GM21390 (cell line): Measurements from ENCODE around the gene SH3GL1.
"Not testable (repeated sequence)": the region's sequence is repeated elsewhere in the genome, so short reads cannot be mapped to it uniquely, and the experiment has no call there.

ENCODE experiments used
- ATAC-seq: cut with Tn5 transposase; IDR thresholded peaks from one replicate; pipeline ENCODE4 v1.9.1; 2021; ENCODE audit not compliant: unreplicated experiment

Gene SH3GL1

DNA sequence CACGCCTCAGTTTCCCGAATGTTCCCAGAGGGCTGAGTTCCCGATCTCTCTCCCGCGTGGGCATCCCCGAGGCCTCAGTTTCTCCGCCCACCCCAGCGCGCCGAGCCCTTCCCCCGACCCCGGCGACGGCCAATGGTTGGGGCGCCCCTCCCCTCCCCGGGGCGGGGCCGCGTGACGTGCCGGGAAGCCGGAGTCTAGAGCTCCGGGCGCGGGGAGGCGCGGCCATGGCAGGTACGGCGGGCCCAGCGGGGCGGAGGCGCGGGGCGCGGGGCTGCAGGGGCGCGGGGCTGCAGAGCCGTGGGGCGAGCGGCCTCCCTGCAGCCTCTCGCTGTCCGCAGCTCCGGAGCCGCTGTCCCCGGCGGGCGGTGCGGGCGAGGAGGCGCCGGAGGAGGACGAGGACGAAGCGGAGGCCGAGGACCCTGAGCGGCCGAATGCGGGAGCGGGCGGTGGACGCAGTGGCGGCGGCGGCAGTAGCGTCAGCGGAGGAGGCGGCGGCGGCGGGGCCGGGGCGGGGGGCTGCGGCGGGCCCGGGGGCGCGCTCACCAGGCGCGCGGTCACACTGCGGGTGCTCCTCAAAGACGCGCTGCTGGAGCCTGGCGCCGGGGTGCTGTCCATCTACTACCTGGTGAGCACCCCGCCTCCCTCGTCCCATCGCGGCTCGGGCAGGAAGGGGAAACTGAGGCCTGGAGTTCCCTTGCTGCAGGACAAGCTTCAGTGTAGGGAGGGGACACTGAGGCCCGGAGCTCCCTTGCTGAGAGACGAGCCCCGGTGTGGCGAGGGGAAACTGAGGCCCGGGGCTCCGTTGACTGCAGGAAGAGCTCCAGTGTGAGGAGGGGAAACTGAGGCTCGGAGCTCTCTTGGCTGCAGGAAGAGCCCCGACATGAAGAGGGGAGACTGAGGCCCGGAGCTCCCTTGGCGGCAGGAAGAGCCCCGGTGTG lies 56.7 kb downstream of the SH3GL1 start, which contains the start of gene MPND:
TSS of gene MPND (plus strand) at position 193 of the 938 bp plus-strand sequence. CDS start at position 225, 32 bp downstream.
- ATAC-seq: peak; percentile 53

DNA sequence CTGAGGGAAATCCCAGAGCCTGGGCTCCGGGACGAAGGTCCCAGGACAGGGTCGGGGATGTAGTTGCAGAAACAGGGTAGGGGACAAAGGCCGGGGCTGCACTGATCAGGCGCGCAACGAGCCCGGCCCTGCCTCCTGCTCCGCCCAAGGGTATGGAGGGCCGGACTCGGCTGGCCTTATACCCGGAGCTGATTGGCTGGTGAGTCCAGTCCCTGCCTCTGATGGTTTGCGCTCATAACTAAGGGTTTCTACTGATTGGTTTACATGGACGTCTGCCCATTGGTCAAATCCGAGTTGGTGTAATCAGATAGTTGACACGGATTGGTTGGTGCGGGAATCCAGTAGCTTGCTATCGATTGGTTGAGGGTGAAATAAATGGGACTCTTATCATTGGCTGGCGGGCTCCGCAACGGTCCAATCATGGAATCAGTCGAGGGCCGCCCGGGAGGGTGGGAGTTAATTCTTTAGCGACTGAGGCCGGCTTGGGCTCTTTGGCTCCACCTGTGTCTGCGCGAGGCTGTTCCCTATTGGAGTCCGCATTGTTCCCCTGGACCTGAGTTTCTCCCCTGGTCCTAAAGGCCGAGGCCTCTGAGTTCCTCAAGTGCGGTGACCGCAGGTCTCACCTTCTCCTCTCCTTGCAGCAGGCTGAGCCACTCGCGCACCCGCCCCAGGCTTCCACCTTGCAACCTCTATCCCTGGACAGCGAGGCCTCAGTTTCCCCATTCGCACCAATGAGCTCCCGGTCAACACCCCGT lies 57.6 kb downstream of the SH3GL1 start:
- ATAC-seq: peak; percentile 76

- ATAC-seq: no peak
Observed at GRCh38 chr19:4342314-4342614, 58.1 kb downstream of the SH3GL1 start.

DNA sequence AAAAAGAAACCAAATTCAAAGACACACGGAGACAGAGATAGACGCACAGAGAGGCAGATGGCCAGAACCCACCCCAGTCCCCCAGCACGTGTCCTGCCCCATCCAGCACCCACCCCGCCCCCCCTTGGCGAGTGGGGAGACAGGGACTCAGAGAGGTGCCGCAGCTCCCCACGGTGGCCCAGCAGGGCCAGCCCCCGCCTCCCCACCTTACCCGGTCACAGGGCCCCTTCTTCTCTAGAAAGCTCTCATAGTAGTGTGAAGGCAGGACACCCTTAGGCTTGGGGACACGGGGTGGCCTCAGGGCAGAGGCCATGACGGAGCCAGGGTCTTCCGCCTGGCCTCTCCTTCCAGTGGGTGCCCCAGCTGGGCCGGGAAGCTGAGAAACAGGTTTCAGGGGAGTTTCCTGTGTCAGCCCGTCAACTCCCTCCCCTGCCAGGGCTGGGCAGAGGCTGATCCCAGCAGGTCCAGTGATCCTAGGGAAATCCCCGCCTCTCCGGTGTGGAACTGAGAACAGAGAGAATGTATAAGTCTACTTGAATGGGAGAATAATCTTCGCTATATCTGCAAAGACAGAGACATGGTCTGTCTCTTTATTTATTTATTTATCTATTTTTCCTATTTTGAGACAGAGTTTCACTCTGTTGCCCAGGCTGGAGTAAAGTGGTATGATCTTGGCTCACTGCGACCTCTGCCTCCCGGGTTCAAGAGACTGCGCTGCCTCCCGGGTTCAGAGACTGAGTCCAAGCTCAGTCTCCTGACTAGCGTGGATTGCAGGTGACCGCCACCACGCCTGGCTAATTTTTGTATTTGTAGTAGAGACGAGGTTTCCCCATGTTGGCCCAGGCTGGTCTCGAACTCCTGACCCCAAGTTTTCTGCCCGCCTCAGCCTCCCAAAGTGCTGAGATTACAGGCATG lies 61.6 kb downstream of the SH3GL1 start, which contains the start of gene STAP2:
TSS of gene STAP2 (minus strand) at position 387 of the 915 bp plus-strand sequence. CDS start at position 313, 74 bp downstream.
- no peak for ATAC-seq

GRCh38 chr19:4337906-4338440 lies 62.4 kb downstream of the SH3GL1 start:
- ATAC-seq: no peak

DNA sequence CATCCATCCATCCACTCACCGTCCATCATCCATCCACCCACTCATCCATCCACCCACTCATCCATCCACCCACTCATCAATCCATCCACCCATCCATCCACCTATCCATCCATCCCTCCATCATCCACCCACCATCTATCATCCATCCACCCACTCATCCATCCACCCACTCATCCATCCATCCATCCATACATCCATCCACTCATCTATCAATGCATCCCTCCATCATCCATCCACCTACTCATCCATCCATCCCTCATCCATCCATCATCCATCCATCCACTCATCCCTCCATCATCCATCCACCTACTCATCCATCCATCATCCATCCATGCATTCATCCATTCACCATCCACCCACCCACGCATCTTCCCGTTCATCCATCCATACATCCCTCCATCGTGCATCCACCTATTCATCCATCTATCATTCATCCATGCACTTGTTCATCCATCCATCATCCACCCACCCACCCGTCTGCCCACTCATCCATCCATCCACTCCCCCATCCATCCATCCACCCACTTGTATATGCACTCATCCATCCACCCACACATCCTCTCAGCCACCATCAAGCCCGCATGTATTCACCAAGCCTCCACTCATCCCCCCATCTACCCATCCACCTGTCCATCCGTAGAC lies 65.3 kb downstream of the SH3GL1 start:
- no peak for ATAC-seq

DNA sequence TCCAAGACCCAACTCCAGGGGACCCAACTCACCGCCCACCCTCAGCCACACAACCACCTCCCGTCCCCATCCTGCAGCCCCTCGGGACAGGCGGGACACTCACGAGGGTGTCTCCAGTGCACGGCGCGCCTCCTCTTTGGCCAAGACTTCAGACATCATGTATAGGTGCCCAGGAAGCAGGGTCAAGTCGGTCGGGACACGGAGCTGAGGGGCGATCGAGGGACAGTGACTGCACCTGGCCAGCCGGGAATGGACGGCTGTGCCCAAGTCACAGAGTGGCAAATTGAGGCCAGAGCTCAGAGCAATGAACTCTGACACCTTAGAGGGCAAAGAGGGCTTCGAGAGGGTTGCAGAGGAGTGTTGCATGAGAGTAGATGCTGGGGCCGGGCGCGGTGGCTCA lies 70.5 kb downstream of the SH3GL1 start:
- ATAC-seq: no peak

DNA sequence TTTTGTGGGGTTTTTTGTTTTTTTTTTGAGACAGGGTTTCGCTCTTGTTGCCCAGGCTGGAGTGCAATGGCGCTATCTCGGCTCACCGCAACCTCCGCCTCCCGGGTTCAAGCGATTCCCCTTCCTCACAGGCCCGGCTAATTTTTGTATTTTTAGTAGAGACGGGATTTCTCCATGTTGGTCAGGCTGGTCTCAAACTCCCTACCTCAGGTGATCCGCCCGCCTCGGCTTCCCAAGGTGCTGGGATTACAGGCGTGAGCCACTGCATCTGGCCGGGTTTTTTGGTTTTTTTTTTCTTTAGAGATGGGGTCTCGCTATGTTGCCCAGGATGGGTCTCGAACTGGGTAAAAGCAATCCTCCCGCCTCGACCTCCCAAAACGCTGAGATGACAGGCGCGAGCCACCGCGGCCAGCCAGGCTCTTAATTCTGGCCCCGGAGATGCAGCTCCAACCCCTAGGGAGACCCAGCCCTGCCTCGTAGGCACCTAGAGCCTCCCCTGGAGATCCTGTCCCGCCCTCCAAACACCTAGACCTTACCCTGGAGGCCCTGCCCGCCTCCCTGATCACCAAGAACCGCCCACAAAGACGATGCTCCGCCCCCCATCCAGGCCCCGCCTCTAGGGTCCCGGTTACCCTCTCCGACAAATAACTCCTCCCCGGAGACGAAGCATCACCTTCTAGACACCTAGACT lies 71.2 kb downstream of the SH3GL1 start:
- ATAC-seq: not testable (repeated sequence)

GRCh38 chr19:4328243-4328990 lies 71.9 kb downstream of the SH3GL1 start:
- ATAC-seq: peak; percentile 79

DNA sequence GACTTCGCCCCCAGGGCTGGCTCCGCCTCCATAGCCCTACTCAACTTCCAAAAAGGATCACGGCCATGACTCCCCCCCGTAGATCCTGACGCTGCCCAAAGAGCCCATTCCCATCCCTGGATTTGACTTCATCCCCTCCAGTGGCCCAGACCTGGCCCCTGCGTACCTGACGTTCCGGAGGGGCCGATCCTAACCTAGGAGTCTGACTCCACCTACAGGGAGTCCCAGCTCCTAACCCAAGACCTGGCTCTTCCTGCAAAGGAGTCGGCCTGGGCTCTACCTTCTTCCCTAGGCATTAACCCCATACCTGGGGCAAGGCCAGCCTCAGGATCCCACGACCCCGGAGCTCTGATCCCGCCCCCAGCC lies 72.5 kb downstream of the SH3GL1 start:
- ATAC-seq: peak; percentile 10

DNA sequence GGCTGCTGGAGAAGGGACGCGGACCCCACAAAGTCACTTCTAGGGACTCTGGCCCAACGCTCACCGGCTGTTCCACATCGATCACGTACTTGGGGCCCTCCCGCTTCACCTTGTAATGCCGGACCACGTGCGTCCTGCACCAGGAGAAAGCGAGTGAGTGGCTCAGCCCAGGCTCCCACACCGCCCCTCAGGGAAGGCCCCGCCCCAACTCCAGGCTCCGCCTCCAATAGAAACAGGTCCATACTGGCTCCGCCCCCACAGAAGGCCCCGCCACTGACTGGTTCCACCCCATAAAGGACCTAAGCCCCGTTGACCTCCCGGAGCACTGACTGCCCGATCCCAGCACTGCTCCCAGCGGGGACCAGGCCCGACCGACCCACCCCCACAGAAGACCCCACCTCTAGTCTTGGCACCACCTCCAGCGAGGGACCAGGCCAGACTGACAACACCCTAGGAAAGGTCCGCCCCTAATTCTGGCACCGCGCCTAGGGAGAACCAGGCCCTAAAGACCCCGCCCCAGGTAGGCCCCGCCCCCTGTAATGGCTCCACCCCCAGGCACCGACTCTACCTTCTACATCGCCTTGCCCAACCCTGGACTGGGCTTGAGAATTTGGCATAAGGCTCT lies 73.0 kb downstream of the SH3GL1 start:
- no peak for ATAC-seq

GRCh38 chr19:4326837-4327251 lies 73.5 kb downstream of the SH3GL1 start:
- no peak for ATAC-seq

GRCh38 chr19:4326215-4326836 lies 74.0 kb downstream of the SH3GL1 start:
- no peak for ATAC-seq

DNA sequence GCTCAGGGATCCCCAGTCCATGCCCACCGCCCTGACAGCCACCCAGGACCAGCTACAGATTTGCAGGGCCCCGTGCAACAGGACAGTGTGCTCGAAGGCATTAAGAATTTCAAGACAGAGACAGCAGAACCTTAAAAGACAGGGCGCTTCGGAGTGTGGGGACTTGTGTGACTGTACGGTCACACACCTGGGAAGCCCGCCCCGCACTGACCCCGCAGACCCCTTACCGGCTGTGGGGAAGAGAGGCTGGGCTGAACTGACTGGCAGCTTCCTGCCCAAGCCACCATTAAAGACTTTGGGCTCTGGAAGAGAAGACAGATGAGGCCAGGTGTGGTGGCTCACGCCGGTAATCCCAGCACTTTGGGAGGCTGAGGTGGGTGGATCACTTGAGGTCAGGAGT lies 76.1 kb downstream of the SH3GL1 start:
- no peak for ATAC-seq

DNA sequence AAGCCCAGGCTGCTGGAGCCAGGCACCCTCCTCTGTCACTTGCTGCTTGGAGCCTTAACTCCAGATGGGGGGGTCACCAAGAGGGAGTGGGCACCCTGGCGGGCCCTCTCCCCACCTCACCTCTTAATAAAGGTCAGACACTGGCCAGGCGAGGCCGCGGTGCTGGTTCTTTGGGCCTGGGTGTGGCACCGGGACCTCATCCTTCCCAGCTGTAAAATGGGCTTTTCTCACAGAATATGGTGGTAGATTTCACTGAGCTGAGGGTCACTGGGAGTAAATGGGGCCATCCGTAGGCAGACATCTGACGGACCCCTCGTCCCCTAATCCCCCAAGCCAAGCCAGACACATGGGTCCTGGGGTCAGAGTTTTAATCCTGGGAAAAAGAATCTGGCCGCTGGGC lies 76.7 kb downstream of the SH3GL1 start:
- ATAC-seq: no peak

DNA sequence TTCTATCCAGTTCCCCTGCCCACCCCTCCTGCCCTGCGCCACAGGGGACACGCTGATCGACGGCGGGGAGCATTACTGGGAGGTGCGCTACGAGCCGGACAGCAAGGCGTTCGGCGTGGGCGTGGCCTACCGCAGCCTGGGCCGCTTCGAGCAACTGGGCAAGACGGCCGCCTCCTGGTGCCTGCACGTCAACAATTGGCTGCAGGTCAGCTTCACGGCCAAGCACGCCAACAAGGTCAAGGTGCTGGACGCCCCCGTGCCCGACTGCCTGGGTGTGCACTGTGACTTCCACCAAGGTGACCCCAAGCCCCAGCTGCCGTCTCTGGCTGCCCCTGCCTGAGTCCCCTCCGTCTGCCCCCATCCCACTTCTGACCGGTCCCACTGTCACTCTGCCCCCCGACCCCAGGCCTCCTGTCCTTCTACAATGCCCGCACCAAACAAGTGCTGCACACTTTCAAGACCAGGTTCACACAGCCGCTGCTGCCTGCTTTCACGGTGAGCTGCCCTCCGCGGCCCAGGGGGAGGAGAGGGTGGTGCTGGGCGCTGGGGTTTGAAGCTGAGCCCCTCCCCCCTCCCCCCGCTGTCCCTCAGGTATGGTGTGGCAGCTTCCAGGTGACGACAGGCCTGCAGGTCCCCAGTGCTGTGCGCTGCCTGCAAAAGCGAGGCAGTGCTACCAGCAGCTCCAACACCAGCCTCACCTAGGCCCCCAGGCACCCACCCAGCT lies 77.2 kb downstream of the SH3GL1 start:
- ATAC-seq: no peak

- no peak for ATAC-seq
Observed at GRCh38 chr19:4320419-4320818, 79.9 kb downstream of the SH3GL1 start.
